ENCODE data around the gene KCTD19. TPM values are rescaled to one million over a fixed set of nuclear protein-coding genes. Genes with fewer than 3 reads are reported as not detected.

KCTD19 gene
- total and polyA plus RNA-seq, 5 experiments from 2014 or later: 0.03 TPM; not detected in 4

- POLR2A ChIA-PET: no interaction called here
- Mint-ChIP-seq H3K4me1 (peaks cover 0 to 6% (median 0%) of the 10 kb centered on the region in 4 donors), H3K36me3 (peaks cover 0 to 6% (median 0%) of the 10 kb centered on the region in 3 donors)
These were observed 35.1 kb downstream of the KCTD19 start for GRCh38 chr16:67291461-67291860.

GRCh38 chr16:67287960-67288359 is 38.6 kb downstream of the KCTD19 start:
- no peak for ATAC-seq
- H3K27me3 Mint-ChIP-seq: no peaks in the 10 kb centered on the region
- no peak overlapping the region for H3K4me3 Mint-ChIP-seq
- H3K4me1 Mint-ChIP-seq: peaks cover 0 to 6% (median 1%) of the 10 kb centered on the region in 4 donors
- DNase-seq: no peak
- no peaks in the 10 kb centered on the region for H3K9me3 Mint-ChIP-seq
- H3K27ac Mint-ChIP-seq: no peak overlapping the region
- peaks cover under 1 to 13% (median 1%) of the 10 kb centered on the region in 3 donors for H3K36me3 Mint-ChIP-seq
- POLR2A ChIA-PET: no interaction called here

More at GRCh38 chr16:67291461-67291860, 35.1 kb downstream of the KCTD19 start:
- DNase-seq: peak in 1 of 10 donors; percentile 42
- ATAC-seq: no peak
- Mint-ChIP-seq H3K9me3 (no peaks in the 10 kb centered on the region), H3K4me3 (no peak overlapping the region), H3K27me3 (no peaks in the 10 kb centered on the region), H3K27ac (no peak overlapping the region)

- peaks cover 0 to 6% (median 1%) of the 10 kb centered on the region in 4 donors for H3K4me1 Mint-ChIP-seq
- H3K4me3 Mint-ChIP-seq: no peak overlapping the region
- peak in 1 of 10 donors; percentile 50 for DNase-seq
- H3K36me3 Mint-ChIP-seq: peaks cover 4 to 13% (median 4%) of the 10 kb centered on the region in 3 donors
- no peak overlapping the region for H3K27ac Mint-ChIP-seq
- no peaks in the 10 kb centered on the region for H3K27me3 Mint-ChIP-seq
- no peaks in the 10 kb centered on the region for H3K9me3 Mint-ChIP-seq
- no peak for ATAC-seq
- POLR2A ChIA-PET: no interaction called here
These were observed 39.9 kb downstream of the KCTD19 start for GRCh38 chr16:67286441-67287235.

GRCh38 chr16:67284699-67285646 is 41.6 kb downstream of the KCTD19 start:
- no peak for ATAC-seq
- H3K27me3 Mint-ChIP-seq: no peaks in the 10 kb centered on the region
- H3K9me3 Mint-ChIP-seq: no peaks in the 10 kb centered on the region
- POLR2A ChIA-PET: no interaction called here
- H3K36me3 Mint-ChIP-seq: peaks cover 4 to 13% (median 4%) of the 10 kb centered on the region in 3 donors
- peaks cover 3 to 7% (median 6%) of the 10 kb centered on the region in 4 donors for H3K4me1 Mint-ChIP-seq
- peak overlapping the region in 3 of 10 donors; percentile 1 to 51 (median 5) for H3K27ac Mint-ChIP-seq
- DNase-seq: no peak
- H3K4me3 Mint-ChIP-seq: no peak overlapping the region

- H3K27ac Mint-ChIP-seq: peak overlapping the region in 3 of 10 donors; percentile 9 to 83 (median 49)
- DNase-seq (no peak), ATAC-seq (no peak)
- peaks cover 2 to 9% (median 5%) of the 10 kb centered on the region in 4 donors for H3K4me1 Mint-ChIP-seq
- H3K27me3 Mint-ChIP-seq: no peaks in the 10 kb centered on the region
- no peak overlapping the region for H3K4me3 Mint-ChIP-seq
- peaks cover 4 to 13% (median 4%) of the 10 kb centered on the region in 3 donors for H3K36me3 Mint-ChIP-seq
- POLR2A ChIA-PET: no interaction called here
- no peaks in the 10 kb centered on the region for H3K9me3 Mint-ChIP-seq
These were observed 42.5 kb downstream of the KCTD19 start for GRCh38 chr16:67283826-67284555.

- Mint-ChIP-seq H3K27me3 (no peaks in the 10 kb centered on the region), H3K27ac (peak overlapping the region in 2 of 10 donors; percentile 9 to 11), H3K4me3 (no peak overlapping the region), H3K9me3 (no peaks in the 10 kb centered on the region), H3K36me3 (peaks cover 4 to 13% (median 4%) of the 10 kb centered on the region in 3 donors), H3K4me1 (peaks cover 3 to 15% (median 8%) of the 10 kb centered on the region in 4 donors)
- no peak for ATAC-seq
- DNase-seq: no peak
- POLR2A ChIA-PET: no interaction called here
These were observed 43.3 kb downstream of the KCTD19 start for GRCh38 chr16:67283039-67283825.

- ATAC-seq (no peak), DNase-seq (no peak)
- H3K36me3 Mint-ChIP-seq: peaks cover 4 to 14% (median 4%) of the 10 kb centered on the region in 3 donors
- H3K9me3 Mint-ChIP-seq: no peaks in the 10 kb centered on the region
- no peaks in the 10 kb centered on the region for H3K27me3 Mint-ChIP-seq
- POLR2A ChIA-PET: no interaction called here
- H3K4me1 Mint-ChIP-seq: peaks cover 5 to 21% (median 14%) of the 10 kb centered on the region in 4 donors
- no peak overlapping the region for H3K27ac Mint-ChIP-seq
- H3K4me3 Mint-ChIP-seq: peak overlapping the region in 1 of 10 donors; percentile 26
These were observed 44.1 kb downstream of the KCTD19 start for GRCh38 chr16:67282447-67282805.

- Mint-ChIP-seq H3K4me1 (peaks cover 5 to 23% (median 16%) of the 10 kb centered on the region in 4 donors), H3K9me3 (no peaks in the 10 kb centered on the region), H3K4me3 (peak overlapping the region in 3 of 10 donors; percentile 18 to 70 (median 28)), H3K27ac (peak overlapping the region in 5 of 10 donors; percentile 14 to 74 (median 70)), H3K36me3 (peaks cover 4 to 12% (median 4%) of the 10 kb centered on the region in 3 donors), H3K27me3 (no peaks in the 10 kb centered on the region)
- no peak for DNase-seq
- POLR2A ChIA-PET: no interaction called here
- ATAC-seq: no peak
These were observed 44.8 kb downstream of the KCTD19 start for GRCh38 chr16:67281536-67282446.

GRCh38 chr16:67280090-67281015 is 46.2 kb downstream of the KCTD19 start:
- peak overlapping the region in 8 of 10 donors; percentile 52 to 79 (median 64) for H3K4me3 Mint-ChIP-seq
- POLR2A ChIA-PET: interaction anchor here (1.3 kb wide), 1 partner anchor 53 kb away, joined by 4 read pairs; the partner anchor contains the start of gene TMEM208
- DNase-seq: no peak
- peak overlapping the region in 4 of 10 donors; percentile 13 to 66 (median 38) for H3K27ac Mint-ChIP-seq
- no peaks in the 10 kb centered on the region for H3K9me3 Mint-ChIP-seq
- peaks cover 4 to 17% (median 4%) of the 10 kb centered on the region in 3 donors for H3K36me3 Mint-ChIP-seq
- ATAC-seq: no peak
- peaks cover 5 to 31% (median 18%) of the 10 kb centered on the region in 4 donors for H3K4me1 Mint-ChIP-seq
- H3K27me3 Mint-ChIP-seq: no peaks in the 10 kb centered on the region

All from naive thymus-derived CD8-positive, alpha-beta T cell (primary cell).